Endothelial cell of umbilical vein (primary cell): ENCODE results near the gene HK1. TPM values are rescaled to one million over a fixed set of nuclear protein-coding genes. Genes with fewer than 3 reads are reported as not detected.

ENCODE experiments used
- BruUV-seq: library from RNA; stranded (reverse); fragments of 400-500 nt; replicated peaks from 2 replicates; lab custom pipeline; 2021; lab: Mats Ljungman, UMichigan
- CTCF ChIA-PET: fragments of 300-600, 350-600 bp; sonication (Branson Sonifier 250); formaldehyde crosslinking; loops from one replicate; lab custom pipeline; 2021; ENCODE audit warnings: antibody characterized with exemption, inconsistent platforms; lab: Charles Lee
- POLR2A ChIA-PET: fragments of 300-600, 350-600 bp; sonication (Branson Sonifier 250); formaldehyde crosslinking; loops from one replicate; lab custom pipeline; 2021; ENCODE audit warnings: antibody characterized with exemption, inconsistent platforms; lab: Charles Lee
- DNase-seq: peaks from one replicate; pipeline ENCODE4 v3.0.0-alpha.2; 2011; ENCODE audit warnings: low read depth, low spot score
- FAIRE-seq: peaks from 2 replicates; lab custom pipeline; 2011; peaks lifted over from hg19 to GRCh38; lab: Jason Lieb, UNC
- H2AFZ ChIP-seq: 2 replicates; pipeline ENCODE4 v1.6.0; 2012; ENCODE audit warnings: low read depth, low read length, control low read depth, inconsistent platforms
- H3K27ac ChIP-seq: 2 replicates; pipeline ENCODE4 v1.5.1; 2011; ENCODE audit warnings: low read depth, mild to moderate bottlenecking, control low read depth, low read length, moderate library complexity; ENCODE audit not compliant: insufficient read depth
- H3K27me3 ChIP-seq, 2 experiments: 2 replicates each; pipeline versions ENCODE4 v1.6.0 to v1.6.1; 2011; ENCODE audit warnings: low read length in 2 of 2, mixed read lengths in 1 of 2; ENCODE audit not compliant: control insufficient read depth in 2 of 2, insufficient read depth in 2 of 2
- H3K36me3 ChIP-seq, 2 experiments: 2 replicates in 1 of 2; 3 replicates in 1 of 2; pipeline ENCODE4 v1.5.1; 2011; ENCODE audit warnings: low read length in 2 of 2, mild to moderate bottlenecking in 1 of 2, moderate library complexity in 1 of 2; ENCODE audit not compliant: control insufficient read depth in 2 of 2, insufficient read depth in 2 of 2; ENCODE audit errors: extremely low read depth in 1 of 2
- H3K4me1 ChIP-seq: 3 replicates; pipeline ENCODE4 v1.5.1; 2011; ENCODE audit warnings: mild to moderate bottlenecking, low read length; ENCODE audit not compliant: control insufficient read depth, insufficient read depth; ENCODE audit errors: extremely low read depth
- H3K4me2 ChIP-seq: 2 replicates; pipeline ENCODE4 v1.6.1; 2011; ENCODE audit warnings: low read length, control low read depth, mixed read lengths; ENCODE audit not compliant: insufficient read depth
- H3K4me3 ChIP-seq, 3 experiments: fragments of 200-600 bp in 1 of 3; sonication (generic), shearing (Covaris generic) in 1 of 3; replicated peaks in 1 of 3; 2 replicates each; pipeline ENCODE4 v1.5.1; 2011 to 2016; ENCODE audit warnings: control low read depth in 3 of 3, low read length in 3 of 3, mild to moderate bottlenecking in 2 of 3, inconsistent platforms in 1 of 3, low read depth in 1 of 3, moderate library complexity in 1 of 3; ENCODE audit not compliant: insufficient read depth in 1 of 3
- H3K79me2 ChIP-seq: 2 replicates; pipeline ENCODE4 v1.6.0; 2012; ENCODE audit warnings: low read length, inconsistent platforms; ENCODE audit not compliant: control insufficient read depth, insufficient read depth
- H3K9ac ChIP-seq: replicated peaks from 2 replicates; pipeline ENCODE3; 2011; ENCODE audit warnings: low read length, control low read depth; ENCODE audit not compliant: insufficient read depth; ENCODE audit errors: extremely low read depth
- H3K9me1 ChIP-seq: replicated peaks from 3 replicates; pipeline ENCODE4 v1.6.0; 2011; ENCODE audit warnings: mild to moderate bottlenecking, low read length; ENCODE audit not compliant: control insufficient read depth, insufficient read depth; ENCODE audit errors: extremely low read depth
- H3K9me3 ChIP-seq: replicated peaks from 2 replicates; pipeline ENCODE4 v1.5.1; 2012; ENCODE audit warnings: low read length, inconsistent platforms; ENCODE audit not compliant: control insufficient read depth, insufficient read depth
- H4K20me1 ChIP-seq: replicated peaks from 2 replicates; pipeline ENCODE3; 2011; ENCODE audit warnings: mild to moderate bottlenecking, low read length; ENCODE audit not compliant: control insufficient read depth, insufficient read depth; ENCODE audit errors: extremely low read depth
- CTCF ChIP-seq, 2 donors: IDR thresholded peaks; 1 replicate in 1 of 2; 2 replicates in 1 of 2; pipeline ENCODE4 v1.5.1; 2011; ENCODE audit warnings: low read length in 2 of 2, mild to moderate bottlenecking in 2 of 2, moderate library complexity in 2 of 2, control low read depth in 1 of 2, inconsistent platforms in 1 of 2, low read depth in 1 of 2; ENCODE audit not compliant: insufficient read depth in 1 of 2; ENCODE audit errors: extremely low read depth in 1 of 2
- EZH2 ChIP-seq: IDR thresholded peaks from 2 replicates; pipeline ENCODE4 v1.6.1; 2012; ENCODE audit warnings: borderline replicate concordance, low read depth, mild to moderate bottlenecking, moderate library complexity, low read length, inconsistent platforms; ENCODE audit not compliant: severe bottlenecking
- FOS ChIP-seq: IDR thresholded peaks from 2 replicates; pipeline ENCODE4 v1.6.1; 2011; ENCODE audit warnings: mild to moderate bottlenecking, low read length, moderate library complexity, borderline replicate concordance; ENCODE audit not compliant: insufficient read depth
- GATA2 ChIP-seq: IDR thresholded peaks from 2 replicates; pipeline ENCODE4 v1.7.0; 2011; ENCODE audit warnings: low read depth, mild to moderate bottlenecking, moderate library complexity, mixed read lengths, low read length; ENCODE audit not compliant: insufficient read length, insufficient read depth
- JUN ChIP-seq: IDR thresholded peaks from 2 replicates; pipeline ENCODE4 v1.6.1; 2011; ENCODE audit warnings: borderline replicate concordance, low read depth; ENCODE audit not compliant: insufficient read length, insufficient read depth
- MAX ChIP-seq: IDR thresholded peaks from 2 replicates; pipeline ENCODE4 v1.6.1; 2011; ENCODE audit not compliant: insufficient read depth, insufficient read length
- MYC ChIP-seq: IDR thresholded peaks from one replicate; pipeline ENCODE4 v1.6.1; 2011; ENCODE audit warnings: mild to moderate bottlenecking, low read depth, low read length
- POLR2A ChIP-seq: IDR thresholded peaks from 2 replicates; pipeline ENCODE4 v1.6.1; 2012; ENCODE audit warnings: low read depth, mild to moderate bottlenecking, control low read depth, low read length
- POLR2AphosphoS5 ChIP-seq: IDR thresholded peaks from 2 replicates; pipeline ENCODE4 v1.6.1; 2012; ENCODE audit warnings: low read depth, mild to moderate bottlenecking, control low read depth, low read length, moderate library complexity; ENCODE audit not compliant: insufficient read depth
- dilution Hi-C: fragments of 300-500 bp; cut with MboI; formaldehyde crosslinking; loops from one replicate; pipeline ENCODE4 v1.15.0; 2019; ENCODE audit warnings: low sequenced_read_pairs; ENCODE audit not compliant: extremely low pct_ligation_motif_present
- intact Hi-C: fragments of 100-400 bp; cut with micrococcal nuclease; formaldehyde crosslinking; loops from one replicate; pipeline ENCODE4 v1.10.0; 2022
- polyA plus RNA-seq, 4 experiments: library from polyadenylated mRNA; depleted of rRNA in 3 of 4; stranded (reverse) in 3 of 4; unstranded in 1 of 4; fragments of >200 nt; gene quantifications; 2 replicates each; pipeline versions ENCODE4 v1.2.1 to v1.2.3, GENCODE V29; 2011 to 2012; ENCODE audit warnings: missing spikeins in 1 of 4
- total RNA-seq: library from RNA; stranded (reverse); gene quantifications from 2 replicates; pipeline ENCODE4 v1.2.3, GENCODE V29; 2021

Gene HK1
- total and polyA plus RNA-seq, 2 donors (not counting 3 experiments of a cell fraction or from before 2014, with no cell fraction given), result 50.8 to 121 TPM

GRCh38 chr10:69344591-69345252 is 66.4 kb downstream of the HK1 start:
- H3K27me3 ChIP-seq, result no peaks in the 10 kb centered on the region
- no peak overlapping the region for H3K9ac ChIP-seq
- FAIRE-seq, result no peak
- H3K4me3 ChIP-seq, result no peak overlapping the region
- ChIA-PET CTCF (interaction anchor here (0.8 to 1.3 kb wide), 4 partner anchors 11 to 33 kb away, joined by 3 to 4 read pairs (median 3); no protein-coding TSS in a partner anchor), POLR2A (interaction anchor here (0.8 kb wide), 1 partner anchor 23 kb away, joined by 3 read pairs; no protein-coding TSS in a partner anchor)
- H2AFZ ChIP-seq, result no peak overlapping the region
- H3K9me3 ChIP-seq, result no peaks in the 10 kb centered on the region
- H3K4me2 ChIP-seq, result no peak overlapping the region
- intact Hi-C loops (loop anchor here (1.0 to 5.0 kb wide), 2 partner anchors 25 to 48 kb away; no protein-coding TSS in a partner anchor), dilution Hi-C loops (no loop called here)
- H3K27ac ChIP-seq, result peak overlapping the region; percentile 84
- peaks cover 48% of the 10 kb centered on the region for H3K4me1 ChIP-seq
- no peaks in the 10 kb centered on the region for H4K20me1 ChIP-seq
- H3K36me3 ChIP-seq, result peaks cover 0 to 3% of the 10 kb centered on the region in 2 experiments
- H3K9me1 ChIP-seq, result no peaks in the 10 kb centered on the region
- no peak for DNase-seq
- H3K79me2 ChIP-seq, result peaks cover 61% of the 10 kb centered on the region
- BruUV-seq, result no TSS peak
- TF ChIP-seq GATA2 (peak; percentile 79), JUN (no peak)

- peaks cover 50% of the 10 kb centered on the region for H3K4me1 ChIP-seq
- intact Hi-C loops, result loop anchor here (1.0 to 5.0 kb wide), 2 partner anchors 26 to 47 kb away; no protein-coding TSS in a partner anchor
These were observed 67.1 kb downstream of the HK1 start for GRCh38 chr10:69345402-69345801.

More at GRCh38 chr10:69345402-69345801, 67.1 kb downstream of the HK1 start:
- peaks cover 63% of the 10 kb centered on the region for H3K79me2 ChIP-seq
- no peaks in the 10 kb centered on the region for H3K9me1 ChIP-seq
- POLR2A ChIA-PET, result interaction anchor here (0.8 kb wide), 1 partner anchor 24 kb away, joined by 3 read pairs; no protein-coding TSS in a partner anchor
- H3K36me3 ChIP-seq, result peaks cover 0 to 3% of the 10 kb centered on the region in 2 experiments
- TF ChIP-seq FOS, result no peak
- no peak for TF ChIP-seq JUN
- no peak for TF ChIP-seq POLR2A
- no peak for TF ChIP-seq MYC
- no peak for TF ChIP-seq GATA2
- TF ChIP-seq CTCF (IDR thresholded peaks at IDR 0.05; ENCODE audit: extremely low read depth in 1 of 2, insufficient read depth in 1 of 2, low read depth in 1 of 2, low read length in 2 of 2), result no peak
- TF ChIP-seq MAX, result no peak
- TF ChIP-seq EZH2, result no peak
- TF ChIP-seq POLR2AphosphoS5, result no peak
- no peak overlapping the region for H3K4me3 ChIP-seq
- H2AFZ ChIP-seq, result no peak overlapping the region
- no peaks in the 10 kb centered on the region for H4K20me1 ChIP-seq
- no peaks in the 10 kb centered on the region for H3K9me3 ChIP-seq
- peak overlapping the region; percentile 84 for H3K4me2 ChIP-seq
- no peak overlapping the region for H3K9ac ChIP-seq
- H3K27ac ChIP-seq, result peak overlapping the region; percentile 84
- FAIRE-seq, result peak; percentile 35
- no peak for DNase-seq
- CTCF ChIA-PET, result interaction anchor here (0.8 to 1.3 kb wide), 3 partner anchors 12 to 33 kb away, joined by 3 to 4 read pairs (median 3); no protein-coding TSS in a partner anchor
- BruUV-seq, result no TSS peak
- no peaks in the 10 kb centered on the region for H3K27me3 ChIP-seq
- dilution Hi-C loops, result no loop called here
